GM13977 (cell line): ENCODE measurements around the gene HS6ST3.

Source experiments
- DNase-seq: peaks from one replicate; pipeline ENCODE4 v3.0.0; 2012; ENCODE audit warnings: low spot score
- in situ Hi-C: fragments of 300-500 bp; cut with MboI; formaldehyde crosslinking; loops from one replicate; pipeline ENCODE4 v1.12.0; 2022; ENCODE audit warnings: low sequenced_read_pairs, low pct_unique_long_range_greater_than_20kb, mixed read lengths, inconsistent platforms; ENCODE audit not compliant: unreplicated experiment
- TF ChIP-seq, protein P1 (sequence below): IDR thresholded peaks from 2 replicates; pipeline ENCODE4 v1.5.1; 2012; ENCODE audit warnings: mild to moderate bottlenecking, control low read depth; ENCODE audit not compliant: insufficient read depth; ENCODE audit errors: extremely low read depth, missing control alignments

Gene HS6ST3

GRCh38 chr13:96373597-96373996 lies 283.7 kb downstream of the HS6ST3 start:
- TF ChIP-seq, protein P1, sequence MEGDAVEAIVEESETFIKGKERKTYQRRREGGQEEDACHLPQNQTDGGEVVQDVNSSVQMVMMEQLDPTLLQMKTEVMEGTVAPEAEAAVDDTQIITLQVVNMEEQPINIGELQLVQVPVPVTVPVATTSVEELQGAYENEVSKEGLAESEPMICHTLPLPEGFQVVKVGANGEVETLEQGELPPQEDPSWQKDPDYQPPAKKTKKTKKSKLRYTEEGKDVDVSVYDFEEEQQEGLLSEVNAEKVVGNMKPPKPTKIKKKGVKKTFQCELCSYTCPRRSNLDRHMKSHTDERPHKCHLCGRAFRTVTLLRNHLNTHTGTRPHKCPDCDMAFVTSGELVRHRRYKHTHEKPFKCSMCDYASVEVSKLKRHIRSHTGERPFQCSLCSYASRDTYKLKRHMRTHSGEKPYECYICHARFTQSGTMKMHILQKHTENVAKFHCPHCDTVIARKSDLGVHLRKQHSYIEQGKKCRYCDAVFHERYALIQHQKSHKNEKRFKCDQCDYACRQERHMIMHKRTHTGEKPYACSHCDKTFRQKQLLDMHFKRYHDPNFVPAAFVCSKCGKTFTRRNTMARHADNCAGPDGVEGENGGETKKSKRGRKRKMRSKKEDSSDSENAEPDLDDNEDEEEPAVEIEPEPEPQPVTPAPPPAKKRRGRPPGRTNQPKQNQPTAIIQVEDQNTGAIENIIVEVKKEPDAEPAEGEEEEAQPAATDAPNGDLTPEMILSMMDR, result no peak
- DNase-seq, result no peak
- in situ Hi-C loops, result no loop called here

- TF ChIP-seq, protein P1, result no peak
- in situ Hi-C loops, result no loop called here
- DNase-seq, result no peak
These were observed 287.9 kb downstream of the HS6ST3 start for GRCh38 chr13:96377835-96378234.

DNA sequence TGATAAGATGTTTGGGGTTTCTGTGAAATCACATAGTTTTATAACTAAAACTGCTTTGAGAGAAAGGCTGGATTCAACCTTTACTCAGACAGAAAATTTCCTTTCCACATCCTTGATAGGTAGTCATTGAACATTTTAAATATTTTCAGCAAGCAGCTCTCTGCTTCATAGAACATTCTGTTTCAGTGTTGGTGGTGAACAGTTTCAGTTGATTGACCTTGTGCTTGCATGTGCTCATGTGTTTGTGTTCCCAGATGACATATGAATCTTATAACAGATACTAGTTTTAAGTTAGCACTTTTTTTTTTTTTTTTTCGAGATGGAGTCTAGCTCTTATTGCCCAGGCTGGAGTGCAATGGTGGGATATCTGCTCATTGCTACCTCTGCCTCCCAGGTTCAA lies 290.1 kb downstream of the HS6ST3 start:
- in situ Hi-C loops, result no loop called here
- DNase-seq, result no peak
- TF ChIP-seq, protein P1, result no peak

- TF ChIP-seq, protein P1, result no peak
- in situ Hi-C loops, result no loop called here
These were observed 291.8 kb downstream of the HS6ST3 start for GRCh38 chr13:96381681-96382080.

DNA sequence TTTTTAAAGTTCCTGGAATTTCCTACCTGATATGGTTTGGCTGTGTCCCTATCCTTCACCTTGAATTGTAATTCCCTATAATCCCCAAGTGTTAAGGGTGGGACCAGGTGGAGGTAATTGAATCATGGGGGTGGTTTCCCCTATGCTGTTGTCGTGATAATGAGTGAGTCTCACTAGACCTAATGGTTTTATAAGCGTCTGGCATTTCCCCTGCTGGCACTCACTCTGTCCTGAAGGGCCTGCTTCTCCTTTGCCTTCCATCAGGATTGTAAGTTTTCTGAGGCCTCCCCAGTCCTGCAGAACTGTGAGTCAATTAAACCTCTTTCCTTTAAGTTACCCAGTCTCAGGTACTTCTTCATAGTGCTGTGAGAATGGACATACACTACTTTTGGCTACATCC lies 298.7 kb downstream of the HS6ST3 start:
- in situ Hi-C loops, result no loop called here
- no peak for DNase-seq
- TF ChIP-seq, protein P1, result no peak

More at GRCh38 chr13:96381681-96382080, 291.8 kb downstream of the HS6ST3 start:
- no peak for DNase-seq

GRCh38 chr13:96391606-96392005 lies 301.7 kb downstream of the HS6ST3 start:
- TF ChIP-seq, protein P1, result no peak
- in situ Hi-C loops, result no loop called here
- no peak for DNase-seq

GRCh38 chr13:96397807-96398206 lies 307.9 kb downstream of the HS6ST3 start:
- in situ Hi-C loops, result no loop called here
- DNase-seq, result no peak
- TF ChIP-seq, protein P1, result no peak
